SK-N-SH (cell line): ENCODE data around the gene CLDN18. TPM values are rescaled to one million over a fixed set of nuclear protein-coding genes. Genes with fewer than 3 reads are reported as not detected.

Experiments
- CTCF ChIA-PET: fragments of 300-600, 350-600 bp; formaldehyde crosslinking; extraction: SDS; loops from one replicate; lab custom pipeline; 2021; lab: Yijun Ruan, JAX
- POLR2A ChIA-PET: fragments of 350-600 bp; sonication (Branson Sonifier 250); formaldehyde crosslinking; extraction: SDS; loops from one replicate; lab custom pipeline; 2020; ENCODE audit warnings: antibody characterized with exemption, inconsistent platforms; lab: Yijun Ruan, JAX
- DNase-seq: peaks from one replicate; pipeline ENCODE4 v3.0.0; 2012
- H2AFZ ChIP-seq: fragments of 200-600 bp; sonication (generic); 2 replicates; pipeline ENCODE4 v1.8.1; 2016; ENCODE audit warnings: antibody characterized with exemption, mild to moderate bottlenecking, low read depth
- H3F3A ChIP-seq: fragments of 200-600 bp; sonication (generic); replicated peaks from 2 replicates; pipeline ENCODE3; 2016; ENCODE audit warnings: antibody characterized with exemption, mild to moderate bottlenecking; ENCODE audit not compliant: insufficient read depth
- H3K27ac ChIP-seq, 2 experiments: fragments of 200-500 bp in 1 of 2; fragments of 200-600 bp in 1 of 2; sonication (Bioruptor generic) in 1 of 2; sonication (generic), shearing (Covaris generic) in 1 of 2; 2 replicates each; pipeline versions ENCODE4 v1.5.1 to v1.6.1; 2014 to 2016; ENCODE audit warnings: low read depth in 2 of 2, inconsistent platforms in 1 of 2, low read length in 1 of 2, mild to moderate bottlenecking in 1 of 2, mixed read lengths in 1 of 2
- H3K27me3 ChIP-seq: fragments of 200-600 bp; sonication (generic), shearing (Covaris generic); 2 replicates; pipeline ENCODE4 v1.6.1; 2016; ENCODE audit warnings: mixed run types; ENCODE audit not compliant: insufficient read depth
- H3K36me3 ChIP-seq, 2 experiments: fragments of 200-500 bp in 1 of 2; fragments of 200-600 bp in 1 of 2; sonication (Bioruptor generic) in 1 of 2; sonication (generic) in 1 of 2; replicated peaks in 1 of 2; 2 replicates each; pipeline versions ENCODE3 to v1.5.1; 2014 to 2016; ENCODE audit warnings: low read length in 1 of 2, mild to moderate bottlenecking in 1 of 2; ENCODE audit not compliant: insufficient read depth in 2 of 2, control insufficient read depth in 1 of 2
- H3K4me1 ChIP-seq, 2 experiments: fragments of 200-500 bp in 1 of 2; fragments of 200-600 bp in 1 of 2; sonication (Bioruptor generic) in 1 of 2; sonication (generic), shearing (Covaris generic) in 1 of 2; 2 replicates each; pipeline versions ENCODE4 v1.5.1 to v1.6.1; 2014 to 2016; ENCODE audit warnings: low read depth in 1 of 2, low read length in 1 of 2, mixed run types in 1 of 2; ENCODE audit not compliant: insufficient read depth in 2 of 2, control insufficient read depth in 1 of 2
- H3K4me2 ChIP-seq: fragments of 200-600 bp; sonication (generic), shearing (Covaris generic); 2 replicates; pipeline ENCODE4 v1.6.1; 2017; ENCODE audit warnings: mixed run types
- H3K4me3 ChIP-seq, 2 experiments: fragments of 200-500 bp in 1 of 2; fragments of 200-600 bp in 1 of 2; sonication (Bioruptor generic) in 1 of 2; sonication (generic), shearing (Covaris generic) in 1 of 2; 2 replicates each; pipeline versions ENCODE4 v1.5.1 to v1.8.1; 2014 to 2016; ENCODE audit warnings: low read depth in 2 of 2, inconsistent platforms in 1 of 2, low read length in 1 of 2, mild to moderate bottlenecking in 1 of 2, mixed read lengths in 1 of 2, moderate library complexity in 1 of 2
- H3K79me2 ChIP-seq: fragments of 200-600 bp; sonication (generic); 2 replicates; pipeline ENCODE4 v1.8.1; 2017; ENCODE audit warnings: mild to moderate bottlenecking; ENCODE audit not compliant: insufficient read depth
- H3K9ac ChIP-seq: fragments of 200-600 bp; sonication (generic); 2 replicates; pipeline ENCODE4 v1.6.1; 2017; ENCODE audit warnings: mixed run types
- H3K9me2 ChIP-seq: fragments of 200-600 bp; sonication (generic); 2 replicates; pipeline ENCODE4 v1.6.1; 2017; ENCODE audit warnings: mixed run types
- H3K9me3 ChIP-seq: fragments of 200-600 bp; sonication (generic); 2 replicates; pipeline ENCODE4 v1.6.1; 2017; ENCODE audit warnings: mixed run types, mild to moderate bottlenecking, moderate library complexity
- H4K20me1 ChIP-seq: fragments of 200-600 bp; sonication (generic); 2 replicates; pipeline ENCODE4 v1.6.1; 2017; ENCODE audit warnings: mild to moderate bottlenecking, mixed run types; ENCODE audit not compliant: insufficient read depth
- CTCF ChIP-seq: fragments of 200-600 bp; sonication (generic); IDR thresholded peaks from 2 replicates; pipeline ENCODE4 v1.6.1; 2017; ENCODE audit warnings: antibody characterized with exemption, mild to moderate bottlenecking, moderate library complexity
- ELF1 ChIP-seq: IDR thresholded peaks from 2 replicates; pipeline ENCODE4 v1.4.0; 2012
- EZH2phosphoT487 ChIP-seq: fragments of 200-600 bp; sonication (generic); IDR thresholded peaks from 2 replicates; pipeline ENCODE4 v1.6.1; 2017; ENCODE audit warnings: low read depth, mixed run types, mild to moderate bottlenecking, antibody characterized with exemption, moderate library complexity, borderline replicate concordance
- FOXJ3 ChIP-seq: sonication (generic); formaldehyde crosslinking; IDR thresholded peaks from 2 replicates; pipeline ENCODE4 v1.5.1; 2020; ENCODE audit warnings: mild to moderate bottlenecking, missing genetic modification reagents
- FOXM1 ChIP-seq: IDR thresholded peaks from 2 replicates; pipeline ENCODE4 v1.4.0; 2012; ENCODE audit warnings: low read depth, mild to moderate bottlenecking
- GABPA ChIP-seq: IDR thresholded peaks from 2 replicates; pipeline ENCODE4 v1.4.0; 2012; ENCODE audit warnings: low read depth, mild to moderate bottlenecking
- GATA2 ChIP-seq: sonication (generic); formaldehyde crosslinking; IDR thresholded peaks from 2 replicates; pipeline ENCODE4 v1.5.0; 2020; ENCODE audit warnings: mild to moderate bottlenecking, missing genetic modification reagents
- JUND ChIP-seq: IDR thresholded peaks from 2 replicates; pipeline ENCODE4 v1.4.0; 2012
- MEF2A ChIP-seq: IDR thresholded peaks from 2 replicates; pipeline ENCODE4 v1.4.0; 2012; ENCODE audit warnings: low read depth, borderline replicate concordance
- MXI1 ChIP-seq: IDR thresholded peaks from 2 replicates; pipeline ENCODE4 v1.6.1; 2012; ENCODE audit warnings: mild to moderate bottlenecking, low read depth, low read length, improper control_type of control experiment
- NFIC ChIP-seq: IDR thresholded peaks from 2 replicates; pipeline ENCODE4 v1.4.0; 2012; ENCODE audit warnings: borderline replicate concordance
- NRF1 ChIP-seq: IDR thresholded peaks from 2 replicates; pipeline ENCODE4 v1.6.1; 2012; ENCODE audit warnings: low read depth, mild to moderate bottlenecking, low read length
- PBX3 ChIP-seq: IDR thresholded peaks from 2 replicates; pipeline ENCODE4; 2012
- RCOR1 ChIP-seq: fragments of 150-350 bp; IDR thresholded peaks from 2 replicates; pipeline ENCODE4 v1.6.1; 2017; ENCODE audit warnings: antibody characterized with exemption, low read length
- REST ChIP-seq: IDR thresholded peaks from 2 replicates; pipeline ENCODE4 v1.6.1; 2012; ENCODE audit warnings: mild to moderate bottlenecking, low read depth, low read length, moderate library complexity
- RFX5 ChIP-seq: IDR thresholded peaks from 2 replicates; pipeline ENCODE4 v1.6.1; 2012; ENCODE audit warnings: mild to moderate bottlenecking, improper control_type of control experiment, low read length
- RXRA ChIP-seq: IDR thresholded peaks from 2 replicates; pipeline ENCODE4 v1.4.0; 2012; ENCODE audit warnings: low read depth, mild to moderate bottlenecking, borderline replicate concordance
- SIN3A ChIP-seq: IDR thresholded peaks from 2 replicates; pipeline ENCODE4 v1.6.1; 2012; ENCODE audit warnings: low read depth, mild to moderate bottlenecking, low read length, moderate library complexity, borderline replicate concordance
- SMC3 ChIP-seq: IDR thresholded peaks from 2 replicates; pipeline ENCODE4 v1.6.1; 2012; ENCODE audit warnings: low read depth, low read length, improper control_type of control experiment
- USF1 ChIP-seq: IDR thresholded peaks from 2 replicates; pipeline ENCODE4 v1.4.0; 2012; ENCODE audit warnings: low read depth, borderline replicate concordance
- WGBS: methylation state at CpG from one replicate; pipeline ENCODE4 v1.1.6; 2017; ENCODE audit warnings: low lambda C conversion rate; 5-methylcytosine and 5-hydroxymethylcytosine counted together
- polyA plus RNA-seq, 3 experiments: library from polyadenylated mRNA; depleted of rRNA; stranded (reverse); fragments of >200 nt; gene quantifications; 2 replicates each; pipeline ENCODE4 v1.2.3, GENCODE V29; 2012
- TF ChIP-seq, protein P1 (sequence below): fragments of 150-350 bp; IDR thresholded peaks from 2 replicates; pipeline ENCODE4 v1.6.1; 2017; ENCODE audit warnings: antibody characterized with exemption, low read length, low read depth, borderline replicate concordance
- TF ChIP-seq, protein P2 (sequence below): IDR thresholded peaks from 2 replicates; pipeline ENCODE4 v1.4.0; 2012; ENCODE audit warnings: low read depth, borderline replicate concordance

CLDN18 gene
- polyA plus RNA-seq, 1 of the 3 experiments (the other 2 are of a cell fraction): not detected

DNA sequence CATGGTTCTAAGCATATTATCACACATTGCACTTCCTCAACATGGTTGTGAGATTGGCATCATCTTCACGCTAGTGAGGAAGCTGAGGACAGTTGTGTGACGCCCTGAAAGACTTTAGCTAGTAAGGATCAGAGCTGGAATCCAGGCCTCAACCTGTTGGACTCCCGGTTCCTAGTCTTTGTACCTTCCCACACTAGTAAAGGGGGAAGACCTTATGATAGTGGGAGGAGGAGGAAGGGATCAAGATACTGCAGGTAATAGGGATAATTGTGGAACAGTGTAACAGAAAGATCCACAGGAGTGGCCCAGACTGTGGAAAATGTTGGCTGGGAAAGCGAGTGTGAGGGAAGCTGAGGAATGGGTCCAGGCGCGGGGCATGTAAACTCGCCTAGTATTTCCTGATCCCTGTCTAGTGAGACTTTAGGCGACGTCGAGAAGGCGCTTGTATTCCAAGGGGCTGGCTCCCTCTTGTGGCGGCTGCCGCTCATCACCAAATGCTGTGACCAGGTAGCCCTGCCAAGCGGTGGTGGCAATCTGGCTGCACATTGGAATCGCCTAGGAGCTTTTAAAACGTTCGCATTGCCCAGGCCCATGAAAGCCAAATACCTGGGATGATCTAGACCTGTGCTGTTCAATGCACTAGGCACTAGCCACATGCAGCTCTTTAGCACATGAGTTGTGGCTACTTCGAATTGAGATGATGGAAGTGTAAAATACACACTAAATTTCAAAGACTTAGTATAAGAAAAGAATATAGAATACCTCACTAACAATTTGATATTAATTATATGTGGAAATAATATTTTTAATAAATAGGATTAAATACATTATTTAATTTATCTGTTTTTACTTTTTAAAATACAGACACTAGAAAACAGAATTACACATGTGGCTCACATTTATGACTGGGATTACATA is 38.8 kb upstream of the CLDN18 start:
- Histone ChIP-seq H3K9ac (no peak overlapping the region), H3K79me2 (no peaks in the 10 kb centered on the region), H3K9me2 (no peaks in the 10 kb centered on the region), H3K9me3 (no peaks in the 10 kb centered on the region), H3K4me2 (peak overlapping the region; percentile 50; the same call in 1 of the 2 replicates), H3K4me3 (peak overlapping the region in 1 of 2 experiments; percentile 40; a peak in 3 of 4 replicates), H2AFZ (peak overlapping the region; percentile 78; the same call in 1 of the 2 replicates), H3F3A (no peaks in the 10 kb centered on the region), H3K4me1 (peaks cover 0 to 3% of the 10 kb centered on the region in 2 experiments; a peak in 1 of 4 replicates), H3K27me3 (no peaks in the 10 kb centered on the region), H3K36me3 (no peaks in the 10 kb centered on the region), H3K27ac (no peak overlapping the region), H4K20me1 (no peaks in the 10 kb centered on the region)
- peak; percentile 72 for DNase-seq
- WGBS: 14% methylated on average over 18 of the region's 18 CpGs
- ChIA-PET POLR2A (no interaction called here), CTCF (interaction anchor here (0.6 to 5.9 kb wide), 62 partner anchors 8 to 939 kb away, joined by 3 to 75 read pairs (median 3); partner anchors contain the start of genes CLDN18 and SOX14)
- TF ChIP-seq PBX3 (no peak), MEF2A (no peak), RFX5 (no peak), GATA2 (CRISPR knock-in tag) (no peak), NFIC (no peak), REST (no peak), RXRA (no peak), SIN3A (no peak), MXI1 (no peak), JUND (no peak), ELF1 (no peak), CTCF (peak; percentile 85), FOXM1 (no peak), SMC3 (peak; percentile 82), GABPA (no peak), FOXJ3 (CRISPR knock-in tag) (no peak), NRF1 (no peak), USF1 (no peak), RCOR1 (no peak), EZH2phosphoT487 (no peak)
- TF ChIP-seq, protein P1, sequence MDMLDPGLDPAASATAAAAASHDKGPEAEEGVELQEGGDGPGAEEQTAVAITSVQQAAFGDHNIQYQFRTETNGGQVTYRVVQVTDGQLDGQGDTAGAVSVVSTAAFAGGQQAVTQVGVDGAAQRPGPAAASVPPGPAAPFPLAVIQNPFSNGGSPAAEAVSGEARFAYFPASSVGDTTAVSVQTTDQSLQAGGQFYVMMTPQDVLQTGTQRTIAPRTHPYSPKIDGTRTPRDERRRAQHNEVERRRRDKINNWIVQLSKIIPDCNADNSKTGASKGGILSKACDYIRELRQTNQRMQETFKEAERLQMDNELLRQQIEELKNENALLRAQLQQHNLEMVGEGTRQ: no peak
- TF ChIP-seq, protein P2, sequence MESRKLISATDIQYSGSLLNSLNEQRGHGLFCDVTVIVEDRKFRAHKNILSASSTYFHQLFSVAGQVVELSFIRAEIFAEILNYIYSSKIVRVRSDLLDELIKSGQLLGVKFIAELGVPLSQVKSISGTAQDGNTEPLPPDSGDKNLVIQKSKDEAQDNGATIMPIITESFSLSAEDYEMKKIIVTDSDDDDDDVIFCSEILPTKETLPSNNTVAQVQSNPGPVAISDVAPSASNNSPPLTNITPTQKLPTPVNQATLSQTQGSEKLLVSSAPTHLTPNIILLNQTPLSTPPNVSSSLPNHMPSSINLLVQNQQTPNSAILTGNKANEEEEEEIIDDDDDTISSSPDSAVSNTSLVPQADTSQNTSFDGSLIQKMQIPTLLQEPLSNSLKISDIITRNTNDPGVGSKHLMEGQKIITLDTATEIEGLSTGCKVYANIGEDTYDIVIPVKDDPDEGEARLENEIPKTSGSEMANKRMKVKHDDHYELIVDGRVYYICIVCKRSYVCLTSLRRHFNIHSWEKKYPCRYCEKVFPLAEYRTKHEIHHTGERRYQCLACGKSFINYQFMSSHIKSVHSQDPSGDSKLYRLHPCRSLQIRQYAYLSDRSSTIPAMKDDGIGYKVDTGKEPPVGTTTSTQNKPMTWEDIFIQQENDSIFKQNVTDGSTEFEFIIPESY: no peak
